K562 (cell line): Measurements from ENCODE around the gene ELL3. TPM values are rescaled to one million over a fixed set of nuclear protein-coding genes. Genes with fewer than 3 reads are reported as not detected.

Experiments used
- ATAC-seq: fragments of 200-7000 bp; cut with Tn5 transposase; 3 replicates; pipeline ENCODE4 v1.9.1; 2020; ENCODE audit warnings: moderate library complexity
- BruUV-seq: library from RNA; stranded (reverse); fragments of 400-500 nt; replicated peaks from 2 replicates; lab custom pipeline; 2021; lab: Mats Ljungman, UMichigan
- CTCF ChIA-PET: fragments of 300-600 bp; formaldehyde crosslinking; extraction: SDS; loops from one replicate; lab custom pipeline; 2021; ENCODE audit warnings: low intra/inter-chr PET ratio; lab: Yijun Ruan, JAX
- POLR2A ChIA-PET: fragments of 300-600, 350-650 bp; sonication (Branson Sonifier 250); formaldehyde crosslinking; extraction: SDS; loops from one replicate; lab custom pipeline; 2021; ENCODE audit warnings: antibody characterized with exemption, inconsistent platforms; lab: Yijun Ruan, JAX
- DNase-seq, 4 experiments: peaks; one replicate each; pipeline versions ENCODE4 v3.0.0 to v3.0.0-alpha.2; 2011 to 2018; ENCODE audit warnings: low spot score in 3 of 4, mixed read lengths in 3 of 4; ENCODE audit errors: extremely low read depth in 1 of 4
- FAIRE-seq: peaks from 2 replicates; lab custom pipeline; 2011; peaks lifted over from hg19 to GRCh38; lab: Jason Lieb, UNC
- H2AFZ ChIP-seq: 2 replicates; pipeline ENCODE4 v1.6.0; 2011; ENCODE audit warnings: low read depth, low read length, control low read depth, inconsistent platforms
- H3K27ac ChIP-seq: fragments of 200-600 bp; 3 replicates; pipeline ENCODE4 v1.8.0; 2011; ENCODE audit warnings: low read depth, mild to moderate bottlenecking, control low read depth, inconsistent platforms, low read length, moderate library complexity, mixed read lengths; ENCODE audit errors: extremely low read depth
- H3K27me3 ChIP-seq, 2 experiments: fragments of 300-600 bp in 1 of 2; 2 replicates in 1 of 2; 3 replicates in 1 of 2; pipeline versions ENCODE4 v1.6.0 to v1.8.0; 2011; ENCODE audit warnings: inconsistent platforms in 2 of 2, low read length in 2 of 2, mild to moderate bottlenecking in 1 of 2, mixed read lengths in 1 of 2, moderate library complexity in 1 of 2; ENCODE audit not compliant: control insufficient read depth in 2 of 2, insufficient read depth in 2 of 2
- H3K36me3 ChIP-seq: fragments of 300-600 bp; 3 replicates; pipeline ENCODE4 v1.8.0; 2011; ENCODE audit warnings: mild to moderate bottlenecking, low read length, inconsistent platforms; ENCODE audit not compliant: control insufficient read depth, insufficient read depth
- H3K4me1 ChIP-seq, 2 experiments: fragments of 200-600 bp in 1 of 2; replicated peaks in 1 of 2; 2 replicates in 1 of 2; 3 replicates in 1 of 2; pipeline versions ENCODE4 v1.5.1 to v1.8.0; 2011; ENCODE audit warnings: inconsistent platforms in 2 of 2, low read length in 2 of 2, mild to moderate bottlenecking in 1 of 2, mixed read lengths in 1 of 2, moderate library complexity in 1 of 2; ENCODE audit not compliant: control insufficient read depth in 2 of 2, insufficient read depth in 2 of 2
- H3K4me2 ChIP-seq: 2 replicates; pipeline ENCODE4 v1.6.1; 2011; ENCODE audit warnings: low read length, control low read depth, inconsistent platforms, mixed read lengths; ENCODE audit not compliant: insufficient read depth
- H3K4me3 ChIP-seq: fragments of 200-600 bp; sonication (generic), shearing (Covaris generic); 2 replicates; pipeline ENCODE4 v1.5.1; 2016; ENCODE audit warnings: control low read depth, inconsistent platforms
- H3K79me2 ChIP-seq: fragments of 200-600 bp; 3 replicates; pipeline ENCODE4 v1.8.0; 2011; ENCODE audit warnings: low read length, inconsistent platforms; ENCODE audit not compliant: control insufficient read depth, insufficient read depth
- H3K9ac ChIP-seq, 2 experiments: 2 replicates each; pipeline versions ENCODE4 v1.6.0 to v1.6.1; 2011; ENCODE audit warnings: low read depth in 2 of 2, low read length in 2 of 2, control low read depth in 1 of 2, inconsistent platforms in 1 of 2, mild to moderate bottlenecking in 1 of 2, mixed read lengths in 1 of 2; ENCODE audit not compliant: insufficient read depth in 1 of 2
- H3K9me1 ChIP-seq: one replicate; pipeline ENCODE4 v1.6.0; 2011; ENCODE audit warnings: inconsistent platforms, mild to moderate bottlenecking, low read length, moderate library complexity; ENCODE audit not compliant: control insufficient read depth, insufficient read depth
- H3K9me3 ChIP-seq: replicated peaks from 2 replicates; pipeline ENCODE4 v1.5.1; 2011; ENCODE audit warnings: low read depth, low read length, inconsistent platforms; ENCODE audit not compliant: control insufficient read depth, insufficient read depth
- H4K20me1 ChIP-seq: replicated peaks from 2 replicates; pipeline ENCODE4 v1.6.1; 2011; ENCODE audit warnings: low read length, inconsistent platforms, mixed read lengths; ENCODE audit not compliant: control insufficient read depth, insufficient read depth
- CCNT2 ChIP-seq: IDR thresholded peaks from 2 replicates; pipeline ENCODE4 v1.6.1; 2011; ENCODE audit warnings: borderline replicate concordance, low read depth, mild to moderate bottlenecking, moderate library complexity, mixed read lengths, low read length; ENCODE audit not compliant: insufficient read length; ENCODE audit errors: extremely low read depth
- CREB1 ChIP-seq, 2 experiments: sonication (generic) in 1 of 2; formaldehyde crosslinking in 1 of 2; IDR thresholded peaks; 2 replicates each; pipeline versions ENCODE4 v1.6.1 to v1.8.0; 2012 to 2022; ENCODE audit warnings: inconsistent platforms in 1 of 2, mild to moderate bottlenecking in 1 of 2, missing genetic modification reagents in 1 of 2, moderate library complexity in 1 of 2
- CXXC5 ChIP-seq: fragments of 250-450 bp; sonication (Bioruptor Pico); IDR thresholded peaks from 2 replicates; pipeline ENCODE4 v1.8.0; 2022; ENCODE audit warnings: inconsistent platforms, mild to moderate bottlenecking, moderate library complexity
- DIDO1 ChIP-seq: fragments of 450-650 bp; IDR thresholded peaks from 2 replicates; pipeline ENCODE4 v1.6.1; 2016; ENCODE audit warnings: low read depth, missing biosample characterization, missing genetic modification characterization
- FIP1L1 ChIP-seq: fragments of 200-400 bp; formaldehyde crosslinking; IDR thresholded peaks from 2 replicates; pipeline ENCODE4 v1.6.1; 2018; ENCODE audit warnings: mild to moderate bottlenecking, low read depth, low read length; ENCODE audit not compliant: poor library complexity, severe bottlenecking
- FOS ChIP-seq: IDR thresholded peaks from 3 replicates; pipeline ENCODE4 v1.6.1; 2011; ENCODE audit not compliant: insufficient read length; ENCODE audit errors: extremely low read depth
- FOXJ2 ChIP-seq: fragments of 200-800 bp; sonication (Bioruptor generic); IDR thresholded peaks from 2 replicates; pipeline ENCODE4 v1.6.1; 2016; ENCODE audit warnings: missing genetic modification characterization, missing compliant biosample characterization
- FUS ChIP-seq: fragments of 200-400 bp; formaldehyde crosslinking; optimal IDR thresholded peaks from 2 replicates; pipeline ENCODE3; 2017; ENCODE audit warnings: low read depth, low read length
- GMEB1 ChIP-seq: fragments of 250-450 bp; sonication (Bioruptor Pico); IDR thresholded peaks from 2 replicates; pipeline ENCODE4 v1.4.0; 2020; ENCODE audit warnings: mild to moderate bottlenecking
- ID3 ChIP-seq, 2 experiments: fragments of 250-450 bp in 1 of 2; fragments of 450-650 bp in 1 of 2; sonication (Bioruptor Pico) in 1 of 2; IDR thresholded peaks; 2 replicates each; pipeline versions ENCODE4 v1.6.1 to v1.8.0; 2016 to 2021; ENCODE audit warnings: mild to moderate bottlenecking in 2 of 2, moderate library complexity in 2 of 2, missing compliant biosample characterization in 1 of 2, missing genetic modification characterization in 1 of 2
- KLF10 ChIP-seq: fragments of 250-450 bp; sonication (Bioruptor Pico); IDR thresholded peaks from 2 replicates; pipeline ENCODE4 v1.6.1; 2021; ENCODE audit warnings: matching md5 sums
- MAFG ChIP-seq: fragments of 450-650 bp; conservative IDR thresholded peaks from 2 replicates; pipeline ENCODE4 v1.6.1; 2016; ENCODE audit warnings: missing genetic modification characterization, missing compliant biosample characterization
- MTF1 ChIP-seq: fragments of 250-450 bp; sonication (Bioruptor Pico); IDR thresholded peaks from 2 replicates; pipeline ENCODE4 v1.9.0; 2021; ENCODE audit warnings: moderate library complexity, mild to moderate bottlenecking, inconsistent platforms, borderline replicate concordance
- PHTF2 ChIP-seq: fragments of 250-450 bp; sonication (Bioruptor Pico); IDR thresholded peaks from 2 replicates; pipeline ENCODE4 v1.5.0; 2021; ENCODE audit warnings: mild to moderate bottlenecking
- PTTG1 ChIP-seq: fragments of 450-650 bp; IDR thresholded peaks from 2 replicates; pipeline ENCODE4 v1.6.1; 2016; ENCODE audit warnings: low read depth, mild to moderate bottlenecking, missing genetic modification characterization, missing compliant biosample characterization
- ZNF3 ChIP-seq: fragments of 250-450 bp; sonication (Bioruptor Pico); IDR thresholded peaks from 2 replicates; pipeline ENCODE4 v1.5.0; 2021; ENCODE audit warnings: mild to moderate bottlenecking, moderate library complexity
- ZNF354B ChIP-seq: fragments of 250-450 bp; sonication (Bioruptor Pico); IDR thresholded peaks from 2 replicates; pipeline ENCODE4 v1.4.0; 2020
- ZNF41 ChIP-seq: fragments of 250-450 bp; sonication (Bioruptor Pico); conservative IDR thresholded peaks from 2 replicates; pipeline ENCODE4 v1.4.0; 2020; ENCODE audit warnings: mild to moderate bottlenecking
- ZNF445 ChIP-seq: fragments of 250-450 bp; sonication (Bioruptor Pico); IDR thresholded peaks from 2 replicates; pipeline ENCODE4 v1.4.0; 2020; ENCODE audit warnings: low read depth, mild to moderate bottlenecking, moderate library complexity
- ZNF57 ChIP-seq: fragments of 450-650 bp; formaldehyde crosslinking; IDR thresholded peaks from 2 replicates; pipeline ENCODE4 v1.4.0; 2020; ENCODE audit warnings: mild to moderate bottlenecking, moderate library complexity
- WGBS: fragments of 100-300 bp; shearing (Covaris generic); methylation state at CpG from one replicate; pipeline ENCODE4 v1.1.6; 2016; ENCODE audit warnings: low coverage, mixed read lengths; ENCODE audit not compliant: insufficient coverage; ENCODE audit errors: missing lambda C conversion rate; 5-methylcytosine and 5-hydroxymethylcytosine counted together
- in situ Hi-C: fragments of 300-500 bp; cut with MboI; formaldehyde crosslinking; loops from 4 replicates; pipeline ENCODE4 v1.15.0; 2018; ENCODE audit warnings: inconsistent platforms, mixed read lengths
- intact Hi-C: fragments of 100-400 bp; cut with micrococcal nuclease; formaldehyde crosslinking; loops from 2 replicates; pipeline ENCODE4 v1.14.2; 2022
- polyA plus RNA-seq, 8 experiments: library from polyadenylated mRNA; depleted of rRNA in 4 of 8; stranded (reverse) in 5 of 8; unstranded in 3 of 8; fragments of >200 nt; fragmentation: Nextera tagmentation in 2 of 8; fragmentation: Illumina TruSeq in 1 of 8; extraction: Ambion mirVana in 2 of 8; extraction: Trizol in 1 of 8; gene quantifications; 2 replicates each; pipeline versions ENCODE4 v1.2.1 to v1.2.3, GENCODE V29; 2011 to 2014; ENCODE audit warnings: inconsistent platforms in 1 of 8, missing spikeins in 1 of 8
- total RNA-seq, 7 experiments: library from RNA; depleted of rRNA in 6 of 7; stranded (reverse); fragments of >200 nt in 6 of 7; fragmentation: Illumina TruSeq in 2 of 7; extraction: Trizol in 2 of 7; gene quantifications; 2 replicates each; pipeline versions ENCODE4 v1.2.1 to v1.2.3, GENCODE V29; 2011 to 2021; ENCODE audit warnings: low replicate concordance in 1 of 7

ELL3 gene
- total and polyA plus RNA-seq, 9 of the 15 experiments (the other 6 are each of a cell fraction or from before 2014, with no cell fraction given): 0.80 to 5.2 (median 2.6) TPM

GRCh38 chr15:43800286-43801141, 23.7 kb upstream of the ELL3 start, which contains the start of gene HYPK:
TSS of gene HYPK (plus strand) at chr15:43800599. CDS start at chr15:43800623, 24 bp downstream.
- intact Hi-C loops: no loop called here
- peak within 1 kb of the TSS; percentile 78 for H3K4me3 ChIP-seq
- FAIRE-seq (peak; percentile 92), DNase-seq (peak; percentile 85 to 95 (median 88)), ATAC-seq (peak; percentile 94)
- 3% methylated on average over 44 of the region's 44 CpGs for WGBS
- H3K9me1 ChIP-seq: no peaks in the 10 kb centered on the region
- BruUV-seq: TSS peak; percentile 37
- H3K27me3 ChIP-seq: no peaks in the 10 kb centered on the region
- H3K4me1 ChIP-seq: peaks cover 19 to 24% of the 10 kb centered on the region in 2 experiments
- H3K79me2 ChIP-seq: peaks cover 22% of the 10 kb centered on the region
- peak within 1 kb of the TSS; percentile 67 for H2AFZ ChIP-seq
- H3K4me2 ChIP-seq: peak within 1 kb of the TSS; percentile 100
- in situ Hi-C loops: no loop called here
- POLR2A ChIA-PET: interaction anchor here (0.6 to 3.7 kb wide), 11 partner anchors 10 to 138 kb away, joined by 3 to 29 read pairs (median 4); partner anchors contain the start of genes ELL3, MFAP1, PDIA3 and SERF2
- CTCF ChIA-PET: no interaction called here
- H4K20me1 ChIP-seq: no peaks in the 10 kb centered on the region
- no peaks in the 10 kb centered on the region for H3K9me3 ChIP-seq
- H3K9ac ChIP-seq: peak within 1 kb of the TSS; percentile 91 to 92
- peaks cover 80% of the 10 kb centered on the region for H3K36me3 ChIP-seq
- H3K27ac ChIP-seq: peak within 1 kb of the TSS; percentile 81
- peak; percentile 61; the same call in 1 of the 2 replicates for TF ChIP-seq CREB1 (IDR thresholded peaks at IDR 0.05)
- TF ChIP-seq CREB1 (CRISPR knock-in tag; IDR thresholded peaks at IDR 0.05): peak; percentile 52; the same call in 1 of the 2 replicates
- TF ChIP-seq FOS: no peak
- no peak for TF ChIP-seq MTF1 (CRISPR knock-in tag)
- no peak for TF ChIP-seq ZNF41
- TF ChIP-seq ZNF3 (CRISPR knock-in tag): no peak
- no peak for TF ChIP-seq ZNF57
- no peak for TF ChIP-seq ZNF354B (CRISPR knock-in tag)
- TF ChIP-seq GMEB1 (CRISPR knock-in tag): peak; percentile 11; the same call in 1 of the 2 replicates
- no peak for TF ChIP-seq ID3 (CRISPR knock-in tag; IDR thresholded peaks at IDR 0.05)
- TF ChIP-seq ID3 (tag; IDR thresholded peaks at IDR 0.05): no peak
- no peak for TF ChIP-seq KLF10 (CRISPR knock-in tag)
- TF ChIP-seq FOXJ2: no peak
- no peak for TF ChIP-seq PTTG1
- TF ChIP-seq MAFG (tag): no peak
- TF ChIP-seq FUS: no peak
- TF ChIP-seq FIP1L1: no peak
- TF ChIP-seq CXXC5: peak; percentile 66; the same call in 1 of the 2 replicates
- 0 out of 2 replicates have a peak, but pooled peaks have one; percentile 26 for TF ChIP-seq PHTF2 (CRISPR knock-in tag)
- peak; percentile 50 for TF ChIP-seq CCNT2
- no peak for TF ChIP-seq ZNF445 (CRISPR knock-in tag)
- 0 out of 2 replicates have a peak, but pooled peaks have one; percentile 35 for TF ChIP-seq DIDO1 (tag)
